Activated effector memory CD4-positive, alpha-beta T cell treated with anti-CD3 and anti-CD28 coated beads, Interleukin-2, amount 50 U/mL, for 16 hours (primary cell): ENCODE measurements around the gene CATSPERB.
"Not testable (repeated sequence)": the region's sequence is repeated elsewhere in the genome, so short reads cannot be mapped to it uniquely, and the experiment has no call there.

ENCODE experiments used
- DNase-seq: peaks from one replicate; pipeline ENCODE4 v3.0.0-alpha.2; 2020

CATSPERB gene

GRCh38 chr14:91573894-91574837, 157.7 kb downstream of the CATSPERB start:
- peak; percentile 94 for DNase-seq

- DNase-seq = no peak
Measured at GRCh38 chr14:91573528-91573893, 158.4 kb downstream of the CATSPERB start.

GRCh38 chr14:91570021-91570420, 161.9 kb downstream of the CATSPERB start:
- DNase-seq = no peak

- DNase-seq = no peak
Measured at GRCh38 chr14:91569301-91569700, 162.6 kb downstream of the CATSPERB start.

- DNase-seq = no peak
Measured at GRCh38 chr14:91568626-91569025, 163.3 kb downstream of the CATSPERB start.

- DNase-seq = not testable (repeated sequence)
Measured at GRCh38 chr14:91567827-91568226, 164.1 kb downstream of the CATSPERB start.

GRCh38 chr14:91555531-91555930, 176.4 kb downstream of the CATSPERB start:
- DNase-seq = no peak

GRCh38 chr14:91554535-91555332, 177.2 kb downstream of the CATSPERB start:
- no peak for DNase-seq

- no peak for DNase-seq
Measured at GRCh38 chr14:91548108-91548507, 183.8 kb downstream of the CATSPERB start.

- no peak for DNase-seq
Measured at GRCh38 chr14:91545946-91546716, 185.8 kb downstream of the CATSPERB start.

- DNase-seq = no peak
Measured at GRCh38 chr14:91545204-91545603, 186.7 kb downstream of the CATSPERB start.

- DNase-seq = no peak
Measured at GRCh38 chr14:91536327-91536726, 195.6 kb downstream of the CATSPERB start.

GRCh38 chr14:91534059-91534458, 197.8 kb downstream of the CATSPERB start:
- DNase-seq = not testable (repeated sequence)

GRCh38 chr14:91533623-91534022, 198.3 kb downstream of the CATSPERB start:
- no peak for DNase-seq
